Motor neuron (in vitro differentiated cells): ENCODE results near the gene HPSE2. TPM values are rescaled to one million over a fixed set of nuclear protein-coding genes. Genes with fewer than 3 reads are reported as not detected.

Source experiments
- ATAC-seq, 8 experiments: fragments of 200-7000 bp; cut with Tn5 transposase; replicated peaks in 6 of 8; 2 replicates each; pipeline ENCODE4 v1.8.0; 2021; ENCODE audit warnings: mild to moderate bottlenecking in 8 of 8, moderate library complexity in 8 of 8
- H3K27ac ChIP-seq, 2 donors: fragments of 250-450 bp; sonication (Bioruptor Pico); 2 replicates each; pipeline ENCODE4 v1.9.0; 2021; ENCODE audit warnings: antibody characterized with exemption in 2 of 2, mild to moderate bottlenecking in 2 of 2, moderate library complexity in 1 of 2
- H3K4me1 ChIP-seq, 2 donors: fragments of 250-450 bp; sonication (Bioruptor Pico); replicated peaks in 1 of 2; 2 replicates each; pipeline ENCODE4 v1.6.1; 2021; ENCODE audit warnings: antibody characterized with exemption in 2 of 2, mild to moderate bottlenecking in 2 of 2, moderate library complexity in 1 of 2
- H3K4me3 ChIP-seq, 5 donors: fragments of 250-450 bp; sonication (Bioruptor Pico); 2 replicates each; pipeline ENCODE4 v1.9.0; 2021; ENCODE audit warnings: antibody characterized with exemption in 5 of 5, mild to moderate bottlenecking in 5 of 5, moderate library complexity in 4 of 5
- WGBS, 10 experiments: fragments of 450-650 bp; shearing (Covaris generic); methylation state at CpG; one replicate each; pipeline ENCODE4 v1.0.0; 2022; 5-methylcytosine and 5-hydroxymethylcytosine counted together
- in situ Hi-C, 9 experiments: fragments of 400-800 bp; cut with MboI; loops; one replicate each; pipeline ENCODE4 v1.15.0; 2021; ENCODE audit warnings: low sequenced_read_pairs in 9 of 9, low pct_unique_long_range_greater_than_20kb in 2 of 9; ENCODE audit not compliant: unreplicated experiment in 9 of 9
- total RNA-seq, 8 experiments: library from RNA; unstranded; fragments of 300-600 nt; gene quantifications; 2 replicates each; pipeline versions ENCODE4 v1.2.3 to v1.2.4, GENCODE V29; 2022

Gene HPSE2
- total RNA-seq, 8 experiments from 2014 or later = 0.05 to 0.62 (median 0.13) TPM; not detected in 1

- in situ Hi-C loops = no loop called here
- H3K4me1 ChIP-seq = no peaks in the 10 kb centered on the region
- H3K27ac ChIP-seq = no peak overlapping the region
- WGBS, 10 experiments = 65 to 100% (median 90%) methylated on average over 1 to 2 of the region's 2 CpGs; no CpG with 5 or more reads in 2 of the 10 experiments
- no peak for ATAC-seq
- no peak overlapping the region for H3K4me3 ChIP-seq
Observed at GRCh38 chr10:98745645-98746044, 490.0 kb downstream of the HPSE2 start.

GRCh38 chr10:98720551-98720950, 515.1 kb downstream of the HPSE2 start:
- no peak for ATAC-seq
- WGBS, 10 experiments = 0 to 100% (median 72%) methylated on average over 1 of the region's 1 CpG
- Histone ChIP-seq H3K4me1 (no peaks in the 10 kb centered on the region), H3K27ac (no peak overlapping the region), H3K4me3 (no peak overlapping the region)
- in situ Hi-C loops = no loop called here

GRCh38 chr10:98713586-98713985, 522.1 kb downstream of the HPSE2 start:
- WGBS, 10 experiments = 0 to 100% (median 66%) methylated on average over 1 of the region's 1 CpG; no CpG with 5 or more reads in 4 of the 10 experiments
- Histone ChIP-seq H3K4me3 (no peak overlapping the region), H3K27ac (no peak overlapping the region), H3K4me1 (no peaks in the 10 kb centered on the region)
- in situ Hi-C loops = no loop called here
- no peak for ATAC-seq

- in situ Hi-C loops = no loop called here
- H3K4me3 ChIP-seq = no peak overlapping the region
- H3K27ac ChIP-seq = no peak overlapping the region
- no peaks in the 10 kb centered on the region for H3K4me1 ChIP-seq
- no peak for ATAC-seq
- 0 to 100% (median 40%) methylated on average over 1 to 5 of the region's 5 CpGs; no CpG with 5 or more reads in 3 of the 10 experiments for WGBS, 10 experiments
Observed at GRCh38 chr10:98696516-98696915, 539.1 kb downstream of the HPSE2 start.

GRCh38 chr10:98694883-98695282, 540.8 kb downstream of the HPSE2 start:
- Histone ChIP-seq H3K27ac (no peak overlapping the region), H3K4me3 (no peak overlapping the region), H3K4me1 (no peaks in the 10 kb centered on the region)
- in situ Hi-C loops = no loop called here
- no peak for ATAC-seq

- in situ Hi-C loops = no loop called here
- no peak overlapping the region for H3K27ac ChIP-seq
- peak in 2 of 8 experiments; percentile 54 to 67 for ATAC-seq
- 0 to 100% (median 71%) methylated on average over 1 to 2 of the region's 2 CpGs; no CpG with 5 or more reads in 4 of the 10 experiments for WGBS, 10 experiments
- H3K4me3 ChIP-seq = no peak overlapping the region
- no peaks in the 10 kb centered on the region for H3K4me1 ChIP-seq
Observed at GRCh38 chr10:98694014-98694413, 541.6 kb downstream of the HPSE2 start.

- in situ Hi-C loops = no loop called here
- no peaks in the 10 kb centered on the region for H3K4me1 ChIP-seq
- no peak overlapping the region for H3K27ac ChIP-seq
- 0 to 100% (median 51%) methylated on average over 1 of the region's 1 CpG for WGBS, 10 experiments
- no peak overlapping the region for H3K4me3 ChIP-seq
- ATAC-seq = no peak
Observed at GRCh38 chr10:98687685-98688084, 548.0 kb downstream of the HPSE2 start.

GRCh38 chr10:98684019-98684899, 551.4 kb downstream of the HPSE2 start:
- WGBS, 10 experiments = 0 to 100% (median 39%) methylated on average over 1 to 3 of the region's 3 CpGs; no CpG with 5 or more reads in 1 of the 10 experiments
- Histone ChIP-seq H3K4me1 (no peaks in the 10 kb centered on the region), H3K4me3 (no peak overlapping the region), H3K27ac (no peak overlapping the region)
- in situ Hi-C loops = no loop called here
- peak in 1 of 8 experiments; percentile 27 for ATAC-seq

- ATAC-seq = no peak
- H3K4me3 ChIP-seq = no peak overlapping the region
- in situ Hi-C loops = no loop called here
- no peak overlapping the region for H3K27ac ChIP-seq
- H3K4me1 ChIP-seq = no peaks in the 10 kb centered on the region
Observed at GRCh38 chr10:98676895-98677294, 558.8 kb downstream of the HPSE2 start.

- WGBS, 10 experiments = 14 to 100% (median 53%) methylated on average over 1 to 4 of the region's 4 CpGs; no CpG with 5 or more reads in 1 of the 10 experiments
- Histone ChIP-seq H3K4me1 (no peaks in the 10 kb centered on the region), H3K4me3 (no peak overlapping the region), H3K27ac (no peak overlapping the region)
- ATAC-seq = no peak
- in situ Hi-C loops = no loop called here
Observed at GRCh38 chr10:98675902-98676301, 559.8 kb downstream of the HPSE2 start.

GRCh38 chr10:98673171-98673782, 562.4 kb downstream of the HPSE2 start:
- H3K4me1 ChIP-seq = no peaks in the 10 kb centered on the region
- 100% methylated on average over 1 of the region's 1 CpG; no CpG with 5 or more reads in 5 of the 10 experiments for WGBS, 10 experiments
- no peak overlapping the region for H3K4me3 ChIP-seq
- no peak for ATAC-seq
- H3K27ac ChIP-seq = no peak overlapping the region
- in situ Hi-C loops = loop anchor here in 1 of 9 experiments (25.0 kb wide), 1 partner anchor 186 kb away; no protein-coding TSS in a partner anchor

GRCh38 chr10:98667081-98667480, 568.6 kb downstream of the HPSE2 start:
- H3K4me1 ChIP-seq = no peaks in the 10 kb centered on the region
- H3K27ac ChIP-seq = no peak overlapping the region
- no peak for ATAC-seq
- 0 to 88% (median 63%) methylated on average over 1 of the region's 1 CpG; no CpG with 5 or more reads in 4 of the 10 experiments for WGBS, 10 experiments
- in situ Hi-C loops = loop anchor here in 1 of 9 experiments (25.0 kb wide), 1 partner anchor 180 kb away; no protein-coding TSS in a partner anchor
- H3K4me3 ChIP-seq = no peak overlapping the region

GRCh38 chr10:98666276-98666675, 569.4 kb downstream of the HPSE2 start:
- no peak for ATAC-seq
- Histone ChIP-seq H3K27ac (no peak overlapping the region), H3K4me1 (no peaks in the 10 kb centered on the region), H3K4me3 (no peak overlapping the region)
- in situ Hi-C loops = loop anchor here in 1 of 9 experiments (25.0 kb wide), 1 partner anchor 179 kb away; no protein-coding TSS in a partner anchor
